UCSD-AML1 (cell line): Measurements from ENCODE around the gene ETV7.

Experiments
- DNase-seq: peaks from one replicate; lab custom pipeline; 2025; ENCODE audit not compliant: unreplicated experiment; lab: John Stamatoyannopoulos, UW

Gene ETV7

DNA sequence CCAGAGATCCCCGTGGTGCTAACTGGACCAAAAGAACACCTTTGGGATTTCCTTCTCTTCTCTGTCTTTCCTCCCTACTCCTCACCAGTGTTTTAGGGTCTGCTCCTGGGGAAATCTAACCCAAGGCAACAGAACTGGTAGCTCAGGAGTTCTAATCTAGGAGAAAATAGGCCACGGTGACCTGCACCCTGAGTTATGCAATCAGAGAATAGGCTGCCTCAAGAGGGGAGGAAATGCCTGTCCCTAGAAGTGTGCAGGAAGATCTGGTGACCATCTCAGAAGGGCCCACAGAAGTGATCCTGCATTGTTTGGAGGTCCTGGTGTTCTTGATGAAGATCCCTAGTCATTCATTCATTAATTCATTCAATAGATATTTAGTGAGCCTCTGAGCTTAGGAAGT lies 3.4 kb downstream of the ETV7 start:
- DNase-seq, result no peak

DNA sequence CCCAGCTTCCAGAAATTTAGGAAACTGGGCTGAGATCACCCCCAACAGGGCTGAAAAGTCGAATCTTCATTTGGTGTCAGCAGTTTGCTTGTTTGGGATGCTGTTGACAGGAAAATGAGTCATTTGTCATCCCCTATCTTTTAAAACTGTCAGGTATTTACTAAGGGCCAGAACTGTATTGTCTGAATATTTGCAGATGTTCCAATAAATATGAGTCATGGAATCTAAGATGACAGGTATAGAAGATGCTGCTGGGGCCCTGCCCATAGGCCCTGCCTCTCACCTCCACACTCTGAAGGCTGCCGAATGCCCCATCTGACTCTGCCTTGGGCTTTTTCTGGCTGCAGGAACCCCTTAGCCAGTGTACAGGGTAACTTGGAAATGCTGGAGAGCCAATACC lies 3.9 kb downstream of the ETV7 start:
- no peak for DNase-seq

DNA sequence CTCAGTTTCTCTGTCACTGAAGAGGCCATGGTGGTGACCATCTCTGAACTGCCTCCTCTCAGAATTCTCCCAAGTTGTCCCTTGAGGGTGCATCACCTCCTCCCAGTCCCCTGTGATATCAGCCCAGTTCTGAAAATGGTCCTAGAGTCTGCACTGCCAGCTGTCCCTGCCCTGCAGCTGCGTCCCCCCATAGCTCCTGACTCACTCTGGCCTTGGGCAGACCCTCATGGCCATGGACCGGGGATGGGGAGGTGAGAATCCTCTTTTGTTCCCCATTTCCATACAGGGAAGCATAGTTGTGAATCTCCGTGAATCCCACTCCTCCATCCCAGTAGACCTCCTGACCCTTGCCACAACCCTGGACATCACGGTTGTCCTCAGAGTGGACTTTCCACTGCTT lies 4.5 kb downstream of the ETV7 start:
- DNase-seq, result no peak

DNA sequence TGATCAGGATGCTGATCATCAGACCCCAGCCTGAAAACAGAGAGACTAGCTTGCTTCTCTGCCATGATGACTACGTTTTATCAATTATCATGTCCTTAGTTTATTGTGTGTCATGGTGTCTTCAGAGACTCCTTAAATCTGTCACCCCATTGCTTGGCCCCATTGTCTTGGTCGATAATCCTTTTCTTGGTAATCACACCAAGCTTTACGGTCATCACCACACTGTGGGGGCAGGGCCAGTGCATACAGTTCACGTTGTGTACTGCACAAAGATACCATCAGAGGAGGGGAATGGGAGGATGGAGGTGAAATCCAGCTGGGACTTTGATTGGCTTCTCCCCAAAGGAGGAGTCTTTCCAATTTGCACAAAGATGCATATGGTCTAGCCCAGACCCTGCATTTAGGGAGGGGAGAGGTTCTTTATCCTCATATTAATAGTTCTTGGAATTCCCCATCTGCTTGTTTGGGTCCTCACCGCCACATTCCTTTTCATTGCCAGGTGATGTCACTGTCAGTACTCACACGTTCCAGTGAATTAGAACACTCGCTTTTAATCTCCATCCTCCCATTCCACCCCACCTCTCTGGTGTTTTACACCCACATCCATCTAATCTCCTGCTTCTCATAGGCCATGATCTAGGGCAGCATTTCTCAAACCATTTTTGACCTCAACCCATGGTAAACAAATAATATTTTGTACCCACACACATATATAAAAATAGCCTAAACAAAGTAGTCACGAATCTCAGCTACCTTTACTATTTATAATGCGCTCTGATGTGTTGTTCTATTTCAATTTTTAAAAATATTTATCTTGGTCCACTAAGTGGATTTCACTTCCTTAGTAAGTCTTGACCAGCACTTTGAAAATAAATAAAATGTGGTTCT lies 5.7 kb downstream of the ETV7 start:
- no peak for DNase-seq

DNA sequence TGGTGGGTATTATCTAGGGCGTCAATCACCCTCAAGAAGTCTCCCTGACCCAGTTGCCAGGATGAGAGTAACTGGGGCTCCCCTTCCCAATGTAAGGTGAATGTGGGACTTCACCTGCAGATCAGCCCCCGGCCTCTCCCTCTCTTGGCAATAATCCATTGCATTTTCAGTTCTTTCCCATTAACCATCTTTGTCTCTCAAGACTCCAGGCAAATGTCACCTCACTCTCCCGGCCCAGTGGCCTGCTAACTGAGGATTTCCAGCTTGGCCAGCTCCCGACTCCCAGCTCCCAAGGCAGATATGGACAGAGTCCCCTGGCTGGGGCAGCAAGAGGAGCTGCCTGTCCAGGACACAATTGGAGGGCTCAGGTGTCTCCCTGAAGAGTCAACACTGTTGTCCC lies 7.3 kb downstream of the ETV7 start:
- no peak for DNase-seq

DNA sequence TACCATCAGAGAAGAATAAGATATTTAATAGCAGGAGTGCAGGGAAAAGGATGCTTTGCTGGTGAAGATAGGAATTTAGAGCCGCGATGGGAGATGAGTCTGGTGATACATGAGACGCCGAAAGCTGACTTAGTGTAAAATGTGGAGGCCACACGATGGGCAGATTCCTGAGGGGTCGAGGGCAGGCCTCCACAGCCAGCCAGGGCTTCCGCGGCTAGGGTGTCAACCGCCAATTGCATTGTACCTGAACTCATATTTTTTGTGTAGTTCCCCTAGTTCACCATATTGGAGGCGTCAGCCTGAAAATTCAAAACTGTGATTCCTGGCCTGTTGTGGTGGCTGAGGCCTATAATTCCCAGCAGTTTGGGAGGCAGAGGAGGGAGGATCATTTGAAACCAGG lies 8.5 kb downstream of the ETV7 start:
- no peak for DNase-seq

DNA sequence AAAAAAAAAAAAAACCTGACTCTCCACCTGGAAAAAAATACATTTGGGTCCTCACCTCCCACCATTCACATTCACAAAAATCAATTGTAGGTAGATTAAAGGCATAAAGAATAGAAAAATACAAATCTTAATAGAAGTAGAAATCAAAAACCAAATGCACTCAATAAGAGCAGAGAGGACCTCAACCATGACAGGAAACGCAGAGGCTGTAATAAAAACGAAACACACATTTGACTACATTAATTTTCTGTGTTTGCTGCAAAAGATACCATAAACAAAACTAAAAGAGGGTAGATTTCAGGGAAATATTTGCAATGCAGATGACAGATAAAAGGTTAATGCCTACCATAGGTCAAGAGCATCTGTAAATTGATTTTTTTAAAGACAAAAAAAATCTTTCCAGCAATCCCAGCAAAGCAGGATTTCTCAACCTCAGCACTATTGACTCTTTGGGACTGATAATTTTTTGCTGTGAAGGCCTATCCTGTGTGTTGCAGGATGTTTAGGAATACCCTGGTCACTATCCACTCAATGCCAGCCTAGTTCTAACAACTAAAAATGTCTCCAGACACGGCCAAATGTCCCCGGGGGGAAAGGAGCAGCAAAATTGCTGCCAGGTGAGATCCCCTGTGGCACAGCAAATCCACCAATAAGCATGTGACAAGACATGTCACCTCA lies 9.1 kb downstream of the ETV7 start:
- DNase-seq, result no peak

DNA sequence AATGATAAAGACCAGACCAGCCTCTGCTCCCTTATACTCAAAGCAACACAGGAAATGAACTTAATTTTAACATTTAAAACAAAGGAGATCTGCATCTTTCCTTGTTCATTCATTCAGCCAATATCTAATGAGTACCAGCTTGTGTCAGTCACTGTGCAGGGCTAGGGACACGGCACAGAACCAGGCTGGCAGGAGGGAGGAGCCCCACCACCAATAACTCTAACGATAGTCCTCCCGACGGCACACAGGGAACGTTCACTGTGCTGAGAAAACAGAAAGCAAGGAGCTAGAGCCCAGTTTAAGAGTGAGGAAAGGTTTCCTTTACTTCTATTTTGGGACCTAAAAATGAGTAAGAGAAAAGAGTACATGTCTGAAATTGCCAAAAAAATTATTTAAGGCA lies 9.9 kb downstream of the ETV7 start:
- DNase-seq, result no peak

DNA sequence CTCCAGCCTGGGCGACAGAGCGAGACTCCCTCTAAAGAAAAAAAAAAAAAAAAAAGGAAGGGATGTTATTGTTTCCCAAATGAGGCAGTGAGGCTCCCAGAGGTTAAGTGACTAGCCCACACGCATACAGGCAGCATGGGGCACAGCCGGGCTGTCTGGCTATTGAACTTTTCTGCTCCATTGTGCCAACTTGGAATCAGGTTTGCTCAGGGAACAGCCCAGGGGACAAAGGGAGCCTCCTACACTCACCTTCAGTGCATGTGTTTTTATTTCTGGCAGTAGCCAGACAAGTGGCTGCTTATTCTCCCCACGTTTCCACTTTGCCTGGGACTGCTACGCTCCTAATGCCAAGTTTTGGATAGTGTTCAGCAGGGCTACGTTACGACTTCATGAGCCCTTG lies 10.7 kb downstream of the ETV7 start:
- no peak for DNase-seq

DNA sequence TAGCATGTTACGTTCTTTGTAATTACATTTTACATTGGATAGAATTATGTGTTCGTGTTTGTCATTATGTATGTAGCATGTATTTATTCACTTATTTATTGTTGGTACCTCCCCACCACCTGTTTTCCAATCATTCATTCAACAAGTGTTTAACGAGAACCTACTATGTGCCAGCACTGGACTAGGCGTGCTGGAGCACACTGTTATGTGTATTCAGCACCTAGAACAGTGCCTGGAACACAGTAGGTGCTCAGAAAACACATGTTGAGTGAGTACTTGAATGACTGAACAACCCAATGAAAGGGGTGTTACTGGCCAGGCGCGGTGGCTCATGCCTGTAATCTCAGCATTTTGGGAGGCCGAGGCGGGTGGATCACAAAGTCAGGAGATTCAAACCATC lies 11.3 kb downstream of the ETV7 start:
- DNase-seq, result no peak

DNA sequence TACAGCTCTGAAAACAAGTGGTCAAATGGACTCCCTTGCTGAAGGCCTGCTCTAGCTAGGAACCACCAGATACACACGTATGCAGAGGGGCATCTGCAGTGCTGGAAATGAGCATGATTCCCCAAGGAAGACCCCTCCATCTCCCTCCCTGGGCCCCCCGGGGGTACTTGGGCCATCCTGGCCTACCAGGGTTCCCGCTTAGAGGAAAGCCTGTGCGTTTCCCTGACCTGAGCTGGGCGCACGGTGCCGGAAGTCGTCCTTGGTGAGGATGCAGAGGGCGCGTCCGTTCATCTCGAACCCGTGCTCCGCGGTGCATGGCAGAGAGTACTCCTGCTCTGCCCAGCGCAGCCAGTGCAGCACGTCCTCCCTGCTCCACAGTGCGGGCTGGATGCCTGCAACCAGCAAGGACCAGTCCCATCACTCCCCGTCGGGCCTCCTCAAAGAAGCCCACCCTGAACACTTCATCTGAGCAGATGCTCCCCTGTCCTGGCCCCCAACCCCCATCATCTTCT lies 11.8 kb downstream of the ETV7 start:
- DNase-seq, result no peak

DNA sequence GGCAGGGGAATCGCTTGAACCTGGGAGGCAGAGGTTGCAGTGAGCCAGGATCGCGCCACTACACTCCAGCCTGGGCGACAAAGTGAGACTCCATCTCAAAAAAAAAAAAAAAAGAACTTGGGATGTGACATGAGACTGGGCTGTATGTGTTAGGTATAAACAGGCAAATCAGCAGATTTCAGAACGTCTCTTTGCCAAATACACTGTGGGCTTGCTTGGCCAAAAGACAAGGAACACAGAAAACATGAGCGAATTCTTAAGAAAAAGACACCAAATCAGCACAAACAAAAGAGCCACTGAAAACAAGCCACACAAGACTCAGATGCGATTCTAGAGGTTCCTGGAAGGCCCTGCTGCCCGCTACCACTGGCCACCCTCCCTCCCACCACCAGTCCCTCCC lies 12.5 kb downstream of the ETV7 start:
- no peak for DNase-seq

DNA sequence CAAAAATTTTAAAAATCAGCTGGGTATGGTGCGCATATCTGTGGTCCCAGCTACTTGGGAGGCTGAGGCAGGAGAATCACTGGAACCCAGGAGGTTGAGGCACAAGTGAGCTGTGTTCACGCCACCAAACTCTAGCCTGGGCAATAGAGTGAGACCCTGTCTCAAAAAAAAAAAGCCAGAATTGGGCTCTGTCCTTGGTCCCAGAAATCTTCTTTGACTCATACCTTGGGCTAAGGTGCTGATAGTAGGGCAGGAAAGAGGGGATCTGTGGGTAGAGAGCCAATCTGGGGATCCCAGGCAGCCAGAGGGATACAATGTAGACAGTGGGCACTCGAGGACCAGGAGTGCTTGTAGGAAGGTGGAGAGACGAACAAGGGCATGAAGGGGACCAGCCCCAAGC lies 13.3 kb downstream of the ETV7 start:
- DNase-seq, result no peak

DNA sequence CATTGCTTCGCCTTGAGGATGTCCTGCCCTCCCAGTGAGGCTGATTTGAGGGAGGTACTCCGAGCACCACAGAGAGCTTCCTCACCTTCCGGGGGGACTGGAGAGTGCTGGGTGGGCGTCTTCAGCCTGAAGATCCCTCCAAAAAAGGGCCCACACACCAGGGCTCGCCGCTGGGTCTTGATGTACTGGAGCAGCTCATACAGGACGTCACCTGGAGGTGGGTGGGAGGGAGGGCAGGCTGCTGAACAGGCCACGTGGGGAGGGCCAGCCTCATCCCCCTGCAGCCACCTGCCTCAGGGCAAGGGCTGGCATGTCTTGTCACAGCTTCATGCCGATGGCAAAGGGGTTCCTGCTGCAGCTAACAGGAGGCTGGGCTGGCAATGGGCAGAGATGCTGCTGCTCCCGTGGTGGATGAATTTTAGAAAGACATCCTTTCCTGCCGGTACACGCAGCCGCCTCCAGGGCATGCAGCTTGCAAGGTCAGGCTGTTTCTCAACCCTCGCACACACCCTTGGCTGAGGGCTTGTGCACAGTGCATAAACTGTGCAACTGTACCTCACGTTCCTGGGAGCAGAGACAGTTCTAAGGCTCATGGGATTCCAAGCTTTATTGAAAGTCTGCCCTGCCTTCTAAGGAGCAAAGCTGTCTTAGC lies 14.0 kb downstream of the ETV7 start:
- DNase-seq, result no peak

DNA sequence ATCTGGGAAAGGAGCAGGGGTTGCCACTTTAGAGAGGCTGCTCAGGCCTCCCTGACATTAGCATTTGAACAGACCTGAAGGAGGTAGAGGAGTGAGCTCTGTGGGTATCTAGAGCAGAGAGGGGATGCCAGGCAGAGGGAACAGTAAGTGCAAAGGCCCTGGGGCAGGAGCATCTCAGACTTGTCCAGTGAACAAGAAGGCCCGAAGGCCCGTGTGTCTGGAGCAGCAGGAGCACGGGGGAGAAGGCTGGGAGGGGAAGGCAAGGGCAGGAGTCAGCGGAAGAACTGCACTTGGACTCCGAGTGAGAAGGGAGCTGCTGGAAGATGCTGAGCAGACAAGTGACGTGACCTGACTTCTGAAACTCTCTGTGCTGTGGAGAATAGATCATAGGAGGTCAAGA lies 15.4 kb downstream of the ETV7 start:
- DNase-seq, result no peak

DNA sequence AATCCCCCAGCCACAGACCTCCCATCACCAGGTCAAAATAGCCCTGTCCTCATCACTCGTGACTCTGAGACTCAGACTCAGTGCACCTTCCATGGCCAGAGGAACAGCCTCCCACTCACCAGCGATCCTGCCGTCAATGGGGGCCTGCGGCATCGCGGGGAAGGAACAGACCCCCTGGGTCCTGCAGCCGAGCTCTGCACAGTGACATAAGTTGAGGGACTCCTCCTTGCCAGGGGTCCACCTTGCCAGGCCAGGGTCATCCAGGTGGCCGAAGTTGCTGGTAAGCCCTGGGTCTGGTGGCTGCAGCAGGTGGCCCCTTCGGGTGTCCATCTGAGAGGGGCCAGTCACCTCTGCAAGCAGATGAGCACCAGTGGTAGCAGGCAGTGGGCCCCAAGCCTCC lies 16.3 kb downstream of the ETV7 start:
- DNase-seq, result no peak

DNA sequence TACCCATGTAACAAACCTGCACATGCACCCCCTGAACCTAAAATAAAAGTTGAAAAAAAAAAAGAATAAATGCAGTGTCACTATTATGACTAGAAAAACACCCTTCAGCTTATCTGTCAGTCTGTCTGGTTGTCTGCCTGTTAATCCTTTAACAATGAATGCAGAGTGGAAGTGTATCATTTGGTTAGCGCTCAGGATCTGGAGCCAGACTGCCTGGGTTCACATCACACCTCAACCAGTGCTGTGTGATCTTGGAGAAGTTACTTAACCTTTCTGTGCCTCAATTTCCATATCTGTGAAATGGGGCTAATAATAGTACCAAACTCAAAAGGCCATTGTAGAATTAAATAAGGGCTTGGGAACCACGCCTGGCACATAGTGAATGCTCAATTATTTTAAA lies 16.8 kb downstream of the ETV7 start:
- DNase-seq, result no peak

DNA sequence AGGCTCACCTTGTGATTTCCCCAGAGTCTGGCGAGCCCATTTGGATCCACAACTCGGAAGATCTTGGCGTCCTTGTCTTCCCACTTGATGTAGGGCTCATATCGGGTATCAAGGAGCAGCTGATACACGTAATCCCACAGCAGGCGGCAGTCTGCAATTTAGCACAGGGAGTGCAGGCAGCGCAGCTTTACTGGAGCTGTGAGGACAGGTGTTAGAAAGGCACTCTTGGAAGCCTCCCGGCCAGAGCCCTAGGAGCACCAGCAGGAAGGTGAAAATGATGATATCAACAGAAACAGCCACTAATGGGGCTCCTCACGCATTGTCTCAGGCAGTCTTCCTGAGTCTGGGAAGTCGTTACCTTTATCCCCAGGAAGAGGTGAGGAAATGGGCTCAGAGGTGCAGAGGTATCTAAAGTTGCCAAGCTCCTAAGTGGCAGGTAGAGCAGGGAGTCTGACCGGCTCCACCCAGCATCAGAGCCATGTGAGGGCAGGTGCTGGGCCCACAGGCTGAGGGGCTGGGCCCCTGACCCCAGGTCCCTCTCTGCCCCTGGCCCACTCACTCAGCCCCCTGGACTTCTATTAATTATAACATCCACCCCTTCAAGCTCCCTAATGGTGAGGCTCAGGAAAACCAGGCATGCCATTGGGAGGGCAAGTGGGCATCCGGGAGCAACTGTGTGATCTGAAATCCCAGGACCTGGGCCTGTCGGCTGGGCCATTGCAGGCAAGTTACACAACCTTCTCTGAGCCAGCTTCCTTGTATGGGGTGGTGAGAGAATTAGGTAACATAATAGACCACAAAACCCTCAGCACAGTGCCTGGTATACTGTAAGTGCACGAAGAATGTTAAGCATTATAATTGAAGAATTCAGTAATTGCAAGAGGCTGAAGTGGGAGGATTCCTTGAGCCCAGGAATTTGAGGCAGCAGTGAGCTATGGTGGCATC lies 18.3 kb downstream of the ETV7 start:
- no peak for DNase-seq

DNA sequence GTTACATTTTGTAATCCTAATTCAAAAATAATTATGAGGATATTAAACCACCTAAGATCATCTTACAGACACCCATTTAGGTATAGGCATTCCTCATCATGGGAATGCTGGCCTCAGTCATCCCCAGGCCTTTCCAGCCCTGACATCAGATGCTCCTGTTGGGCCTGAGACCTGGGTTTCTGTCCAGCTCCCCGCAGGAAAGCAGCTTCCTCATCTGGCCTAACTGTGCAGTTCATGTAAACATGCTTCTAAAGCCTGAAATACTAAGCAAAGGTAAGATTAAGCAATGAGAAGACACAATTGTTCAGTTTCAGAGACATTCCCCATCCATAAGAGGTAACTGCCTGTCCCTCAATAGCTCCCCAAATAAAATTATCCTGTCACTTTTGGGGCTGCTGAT lies 19.0 kb downstream of the ETV7 start:
- DNase-seq, result no peak

DNA sequence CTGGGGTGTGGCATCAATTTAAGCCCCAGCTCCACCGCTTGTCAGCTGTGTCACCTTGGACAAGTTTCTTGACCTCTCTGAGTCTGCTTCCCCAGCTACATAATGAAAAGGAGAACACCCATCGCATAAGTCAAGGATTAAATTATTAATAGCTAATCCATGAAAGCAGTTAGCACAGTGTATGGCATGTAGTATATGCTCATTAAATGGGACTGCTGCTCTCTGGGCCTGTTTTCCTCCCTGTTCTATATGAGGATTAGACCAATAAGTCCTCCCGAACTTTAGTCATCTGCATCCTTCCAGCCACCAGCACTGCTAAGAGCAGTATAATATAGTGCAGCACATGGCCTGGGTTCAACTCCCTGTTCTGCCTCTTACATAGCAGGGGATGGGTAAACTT lies 19.7 kb downstream of the ETV7 start:
- no peak for DNase-seq
